NCI-H82 treated with DMSO at 0.1 percent for 48 hours (cell line): Measurements from ENCODE around the gene DACT2.
"Not testable (repeated sequence)": the region's sequence is repeated elsewhere in the genome, so short reads cannot be mapped to it uniquely, and the experiment has no call there.

Experiments
- DNase-seq: peaks from one replicate; lab custom pipeline; 2025; ENCODE audit not compliant: unreplicated experiment; lab: John Stamatoyannopoulos, UW

DACT2 gene

DNA sequence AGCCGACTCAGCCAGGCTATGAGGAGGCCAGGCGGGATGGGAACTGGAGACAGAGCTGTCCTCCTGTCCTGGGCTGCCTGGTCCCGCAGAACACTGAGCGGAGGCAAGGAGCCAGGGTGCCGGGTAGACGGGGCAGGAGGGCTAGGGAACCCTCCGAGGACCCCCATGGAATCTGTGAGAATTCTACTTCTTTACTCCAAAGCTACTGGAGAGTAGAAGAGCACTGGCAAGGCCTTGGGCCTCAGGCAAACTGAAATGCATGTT, 14.9 kb downstream of the DACT2 start:
- DNase-seq = no peak

- no peak for DNase-seq
Measured at GRCh38 chr6:168303982-168304751, 15.4 kb downstream of the DACT2 start.

GRCh38 chr6:168302534-168302933, 17.0 kb downstream of the DACT2 start:
- no peak for DNase-seq

DNA sequence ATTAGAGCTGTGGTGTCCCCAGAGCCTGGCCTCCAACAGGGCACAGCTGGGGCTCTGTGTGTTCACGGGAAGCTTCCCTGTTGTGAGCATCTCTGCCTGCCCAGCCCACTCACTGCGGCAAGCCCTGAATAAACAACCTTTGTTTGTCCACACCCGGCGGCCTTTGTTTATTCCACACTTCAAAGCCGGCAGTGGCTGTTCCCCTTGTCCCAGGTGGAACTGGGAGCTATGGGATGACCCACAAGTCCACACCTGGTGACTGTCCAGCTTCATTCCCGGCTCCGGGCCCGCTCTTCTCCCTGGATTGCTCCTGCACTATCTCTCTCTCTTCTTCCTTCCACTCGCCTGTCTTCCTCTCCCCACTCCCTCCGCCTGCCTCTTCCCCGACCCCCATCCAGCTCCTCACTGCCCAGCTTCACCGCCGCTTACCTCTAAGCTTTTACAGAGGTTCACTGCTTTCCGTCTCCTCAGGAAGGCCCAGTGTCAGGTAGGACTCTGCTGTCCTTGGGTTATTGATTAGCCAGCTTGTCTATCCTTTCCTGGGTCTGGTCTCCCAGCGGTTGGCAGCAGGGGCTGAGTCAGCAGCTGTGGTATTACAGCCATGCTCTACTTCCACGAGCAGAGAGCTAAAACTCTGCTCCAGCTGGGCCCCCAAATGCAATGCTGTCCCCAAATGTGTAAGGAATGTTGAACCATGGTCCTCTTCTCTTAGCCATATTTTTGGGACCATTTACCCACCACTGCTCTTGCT, 17.8 kb downstream of the DACT2 start:
- DNase-seq = no peak

GRCh38 chr6:168300975-168301647, 18.5 kb downstream of the DACT2 start:
- no peak for DNase-seq

DNA sequence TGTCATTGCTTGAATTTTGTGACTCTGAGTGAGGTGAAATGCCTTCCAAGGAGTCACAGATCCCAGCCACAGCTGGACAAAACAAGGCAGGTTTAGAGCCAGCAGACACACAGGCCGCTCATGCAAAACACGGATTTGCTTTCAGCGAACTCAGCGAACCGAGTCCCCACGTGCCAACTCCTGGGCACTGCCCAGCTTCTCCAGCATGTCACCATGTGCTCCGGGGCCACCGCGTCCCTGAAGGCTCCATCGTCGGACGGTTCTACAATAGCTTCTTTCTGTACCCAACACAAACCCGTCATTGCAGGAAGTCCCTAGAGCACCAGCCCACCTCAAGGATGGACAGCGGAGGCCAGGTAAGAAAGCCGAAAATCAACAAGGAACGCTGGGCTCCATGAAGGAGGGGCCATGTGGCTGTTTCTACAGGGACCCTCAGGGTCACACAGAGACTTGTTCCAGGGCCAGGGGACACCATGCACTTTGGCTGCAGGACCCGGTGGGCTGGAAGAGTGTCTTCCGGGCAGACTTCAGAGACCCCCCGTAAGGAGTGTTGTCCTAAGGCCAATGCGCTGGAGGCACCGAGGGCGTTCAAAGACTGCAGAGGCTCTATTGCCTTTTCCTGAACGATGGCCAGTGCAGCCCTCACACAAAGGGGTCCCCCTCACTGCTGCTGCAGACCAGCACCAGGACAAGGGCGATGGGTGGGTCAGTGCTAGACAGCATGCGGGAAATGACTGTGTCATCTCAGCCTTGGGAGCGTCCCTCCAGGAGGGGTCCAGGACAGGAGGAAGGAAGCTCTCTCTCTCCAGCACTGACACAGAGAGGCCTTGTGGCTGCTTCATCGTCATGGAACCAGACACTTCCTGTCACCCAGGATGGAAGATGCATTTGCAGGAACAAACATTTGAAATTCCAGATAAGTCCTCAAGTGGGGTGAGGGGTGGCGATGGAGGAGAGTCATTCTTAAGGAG, 19.8 kb downstream of the DACT2 start:
- no peak for DNase-seq

DNA sequence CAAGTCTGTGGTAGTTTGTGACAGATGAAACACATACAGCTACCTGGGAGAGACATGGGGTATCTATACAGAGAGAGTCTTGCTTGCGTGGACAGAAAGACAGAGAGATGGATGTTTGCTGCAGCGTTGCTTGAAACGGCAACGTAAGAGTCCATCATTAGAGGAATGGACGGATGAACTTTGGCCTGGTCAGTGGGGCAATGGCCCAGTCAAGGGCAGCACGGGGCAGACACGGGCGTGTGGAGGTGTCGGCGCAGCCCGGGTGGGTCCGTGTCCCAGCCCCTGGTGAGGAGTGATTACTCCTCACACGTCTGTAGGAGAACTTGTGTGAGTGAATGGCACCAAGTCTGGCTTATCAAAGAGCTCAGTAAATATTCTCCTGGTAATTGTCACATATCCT, 21.9 kb downstream of the DACT2 start:
- DNase-seq = no peak

DNA sequence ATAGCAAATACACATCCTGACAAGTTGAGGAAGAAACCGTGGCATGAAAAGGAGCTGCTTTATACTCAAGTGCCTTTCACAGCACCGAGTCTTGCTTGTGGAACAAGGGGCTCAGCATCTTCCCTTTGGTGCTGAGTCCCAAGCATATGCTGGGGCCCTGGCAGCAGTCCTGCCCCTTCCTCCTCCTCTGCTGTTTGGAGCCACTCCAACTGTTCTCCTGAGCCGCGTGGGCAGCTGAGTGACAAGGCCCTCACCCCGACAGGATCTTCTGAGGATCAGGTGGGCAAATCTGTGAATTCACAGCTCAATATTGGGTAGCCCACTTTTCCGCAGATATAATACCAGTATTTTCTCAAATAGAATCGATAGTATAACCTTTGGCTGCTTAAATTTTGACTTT, 24.7 kb downstream of the DACT2 start:
- no peak for DNase-seq

- no peak for DNase-seq
Measured at GRCh38 chr6:168293636-168294530, 25.7 kb downstream of the DACT2 start.

DNA sequence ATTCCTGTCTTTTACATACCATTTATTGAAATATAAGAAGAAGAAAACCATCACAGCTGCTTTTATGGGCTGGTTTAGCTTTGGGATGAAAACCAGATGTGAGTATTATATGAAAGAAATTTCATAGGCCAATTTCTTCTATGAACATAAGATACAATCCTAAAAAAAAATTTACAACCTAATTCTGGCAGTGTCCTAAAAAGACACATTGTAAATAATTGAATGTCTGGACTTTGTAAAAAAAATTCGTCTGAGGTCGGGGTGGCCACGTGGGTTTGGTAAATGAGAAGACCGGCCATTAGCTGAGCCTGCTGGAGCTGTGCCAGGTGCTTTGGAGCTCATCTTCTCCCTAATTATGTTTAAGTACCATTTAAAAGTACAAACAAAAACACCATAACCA, 26.8 kb downstream of the DACT2 start:
- no peak for DNase-seq

- no peak for DNase-seq
Measured at GRCh38 chr6:168291450-168291849, 28.1 kb downstream of the DACT2 start.

GRCh38 chr6:168290095-168290494, 29.5 kb downstream of the DACT2 start:
- no peak for DNase-seq

GRCh38 chr6:168289571-168289962, 30.0 kb downstream of the DACT2 start:
- DNase-seq = no peak

- no peak for DNase-seq
Measured at GRCh38 chr6:168288781-168289570, 30.6 kb downstream of the DACT2 start.

- not testable (repeated sequence) for DNase-seq
Measured at GRCh38 chr6:168287460-168287859, 32.1 kb downstream of the DACT2 start.

DNA sequence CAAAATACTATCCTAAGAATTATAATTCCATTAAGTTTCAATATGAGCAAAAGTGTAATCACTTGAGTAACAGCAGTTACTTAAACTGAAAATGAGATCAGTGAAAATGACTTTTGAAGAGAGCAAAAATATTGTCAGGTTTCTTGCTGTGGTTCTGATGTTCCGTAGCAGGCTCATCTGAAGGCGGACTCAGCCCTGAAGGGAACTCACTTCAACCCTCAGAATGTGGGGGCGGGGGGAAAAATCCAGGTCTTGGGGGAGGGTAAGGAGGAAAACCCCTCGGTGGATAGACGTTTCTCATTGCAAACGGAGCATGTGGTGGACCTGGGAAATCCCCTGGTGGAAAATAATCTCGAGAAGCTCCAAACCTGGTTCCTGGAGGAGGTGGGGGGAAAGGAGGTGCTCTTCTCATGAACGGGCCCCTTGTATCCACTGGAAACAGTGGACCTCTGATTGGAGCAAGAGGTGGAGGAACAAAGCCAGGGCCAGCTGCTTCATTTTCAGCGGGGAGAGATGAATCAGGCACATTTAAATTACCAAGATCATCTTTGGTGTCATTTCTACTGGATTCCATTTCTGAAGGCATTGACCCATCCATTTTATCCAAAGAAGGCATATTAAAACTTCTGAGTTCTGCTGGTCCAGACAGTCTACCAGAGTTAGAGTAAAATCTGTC, 32.7 kb downstream of the DACT2 start:
- DNase-seq = not testable (repeated sequence)

DNA sequence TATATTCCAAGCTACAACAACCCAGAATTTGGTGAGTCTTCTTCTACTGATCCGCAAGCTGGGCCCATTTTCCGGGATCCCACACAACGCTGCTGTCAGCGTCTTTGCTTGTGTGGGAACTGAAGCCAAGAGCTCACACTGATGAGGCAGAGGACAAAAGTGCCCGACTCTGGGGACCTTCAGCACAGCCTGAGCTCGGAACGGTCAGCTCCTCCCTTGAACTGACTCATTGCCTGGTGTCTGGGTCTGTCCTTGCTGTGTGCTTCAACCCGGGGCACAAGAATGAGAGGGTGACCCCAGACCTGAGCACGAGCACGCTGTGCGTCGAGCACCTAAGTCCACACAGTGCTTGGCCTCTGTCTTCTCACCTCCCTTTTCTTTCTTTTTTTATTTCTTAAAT, 33.5 kb downstream of the DACT2 start:
- no peak for DNase-seq

DNA sequence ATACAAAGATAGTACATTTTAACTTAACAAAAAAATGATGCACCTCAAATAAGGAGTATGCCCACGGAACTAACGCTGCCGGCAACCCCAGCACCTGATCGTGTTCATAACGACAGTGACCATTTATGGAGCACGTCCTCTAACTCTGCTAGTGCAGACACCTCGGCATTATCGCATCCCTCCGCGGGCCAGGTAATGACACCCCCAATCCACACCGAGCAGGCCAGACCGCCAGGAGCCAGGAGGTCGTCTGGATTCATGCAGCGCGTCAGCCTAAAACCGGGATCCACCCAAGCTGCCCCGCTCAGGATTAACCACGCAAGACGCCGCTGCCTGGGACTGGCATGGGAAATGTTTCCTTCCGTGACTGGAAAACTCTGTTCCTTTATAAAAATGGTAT, 34.1 kb downstream of the DACT2 start:
- no peak for DNase-seq

DNA sequence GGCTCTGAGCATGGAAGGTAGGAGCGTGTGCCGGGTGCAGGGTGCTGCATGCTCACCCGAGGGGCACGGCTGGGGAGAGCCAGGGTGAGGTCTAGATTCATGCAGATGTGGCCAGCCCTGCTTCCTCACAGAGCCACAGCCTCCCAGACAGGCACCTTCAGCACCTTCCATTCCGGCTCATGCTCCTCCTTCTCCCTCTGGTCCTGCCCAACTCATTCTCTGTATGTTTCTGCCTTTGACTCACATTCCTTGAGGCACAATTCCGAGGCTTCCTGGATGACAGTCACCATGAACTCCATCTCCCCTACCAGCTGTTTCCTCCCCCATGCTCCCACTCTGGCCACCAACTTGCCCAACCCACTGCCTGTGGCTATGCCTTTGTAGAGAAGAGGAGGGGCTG, 35.4 kb downstream of the DACT2 start:
- DNase-seq = no peak
